Measurements from ENCODE around the gene ATP2B2. TPM values are rescaled to one million over a fixed set of nuclear protein-coding genes. Genes with fewer than 3 reads are reported as not detected.

The ATP2B2 gene
- total and polyA plus RNA-seq, 9 of the 15 experiments (the other 6 are each of a cell fraction or from before 2014, with no cell fraction given) = 0.06 TPM; not detected in 8

DNA sequence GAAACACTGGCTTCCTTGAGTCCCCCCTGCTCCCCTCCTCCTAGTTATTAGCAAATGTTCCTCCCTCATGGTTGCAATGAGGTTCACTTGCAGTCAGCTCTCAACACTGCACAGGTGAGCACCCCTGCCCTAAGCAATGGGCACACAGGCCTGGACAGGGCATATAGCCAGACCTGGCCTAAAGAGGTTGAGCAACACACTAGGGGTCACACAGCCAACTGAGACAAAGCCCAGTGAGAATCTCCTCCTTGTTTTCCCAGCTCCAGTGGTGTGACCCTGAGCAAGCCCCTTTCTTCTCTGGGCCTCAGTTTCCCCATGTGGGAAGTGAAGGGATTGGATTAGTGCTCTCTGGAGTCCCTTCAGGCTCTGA lies 49.9 kb downstream of the ATP2B2 start:
- intact Hi-C loops (cut with micrococcal nuclease) = no loop called here
- no peak overlapping the region for H3K27ac ChIP-seq (ENCODE audit: extremely low read depth, low read depth, low read length)
- H3K27me3 ChIP-seq (ENCODE audit: control insufficient read depth in 2 of 2, insufficient read depth in 2 of 2, low read length in 2 of 2) = peaks cover 4 to 13% of the 10 kb centered on the region in 2 experiments; a peak in 3 of 5 replicates
- H3K9ac ChIP-seq (ENCODE audit: insufficient read depth in 1 of 2, low read depth in 2 of 2, low read length in 2 of 2) = no peak overlapping the region
- no peak overlapping the region for H3K4me3 ChIP-seq
- DNase-seq (ENCODE audit: extremely low read depth in 1 of 4, low spot score in 3 of 4) (no peak), ATAC-seq (no peak), FAIRE-seq (no peak)
- H3K4me1 ChIP-seq (replicated peaks in 1 of 2; ENCODE audit: control insufficient read depth in 2 of 2, insufficient read depth in 2 of 2, low read length in 2 of 2) = no peaks in the 10 kb centered on the region
- H3K9me1 ChIP-seq (ENCODE audit: control insufficient read depth, insufficient read depth, low read length) = no peaks in the 10 kb centered on the region
- POLR2A ChIA-PET = interaction anchor here (1.1 kb wide), 1 partner anchor 19 kb away, joined by 3 read pairs; no protein-coding TSS in a partner anchor
- H4K20me1 ChIP-seq (replicated peaks; ENCODE audit: control insufficient read depth, insufficient read depth, low read length) = peaks cover 13% of the 10 kb centered on the region
- H3K9me3 ChIP-seq (replicated peaks; ENCODE audit: control insufficient read depth, insufficient read depth, low read depth, low read length) = no peaks in the 10 kb centered on the region
- H3K79me2 ChIP-seq (ENCODE audit: control insufficient read depth, insufficient read depth, low read length) = no peaks in the 10 kb centered on the region
- no peak overlapping the region for H3K4me2 ChIP-seq (ENCODE audit: insufficient read depth, low read length)
- CTCF ChIA-PET (ENCODE audit: low intra/inter-chr PET ratio) = no interaction called here
- no peak overlapping the region for H2AFZ ChIP-seq (ENCODE audit: low read depth, low read length)
- in situ Hi-C loops (cut with MboI) = no loop called here
- TF ChIP-seq KLF10 (CRISPR knock-in tag; IDR thresholded peaks at IDR 0.05) = no peak
- TF ChIP-seq NELFE (IDR thresholded peaks at IDR 0.05; ENCODE audit: insufficient read depth, insufficient read length) = no peak
- TF ChIP-seq ZNF780A (CRISPR knock-in tag; IDR thresholded peaks at IDR 0.05) = no peak
- no peak for TF ChIP-seq ZNF592 (IDR thresholded peaks at IDR 0.05)
- TF ChIP-seq RBM25 (IDR thresholded peaks at IDR 0.05; ENCODE audit: low read depth, low read length, severe bottlenecking) = no peak
- TF ChIP-seq XRCC4 (IDR thresholded peaks at IDR 0.05; ENCODE audit: extremely low read depth, insufficient read depth, insufficient read length) = no peak
- TF ChIP-seq ZEB2 (IDR thresholded peaks at IDR 0.05) = no peak
- no peak for TF ChIP-seq SMARCB1 (IDR thresholded peaks at IDR 0.05; ENCODE audit: insufficient read length, low read depth)
- TF ChIP-seq PHF8 (IDR thresholded peaks at IDR 0.05; ENCODE audit: borderline replicate concordance, low read length) = no peak
- BruUV-seq (replicated peaks) = no TSS peak
- no peaks in the 10 kb centered on the region for H3K36me3 ChIP-seq (ENCODE audit: control insufficient read depth, insufficient read depth, low read length)
